Sigmoid colon (tissue), 7 donors: ENCODE measurements around the gene PATL1. TPM values are rescaled to one million over a fixed set of nuclear protein-coding genes. Genes with fewer than 3 reads are reported as not detected.

Experiments
- DNase-seq: peaks from one replicate; pipeline ENCODE4 v3.0.0-alpha.2; 2019
- H3K27ac ChIP-seq, 4 donors: fragments of 200-600 bp; sonication (generic); one replicate each; pipeline ENCODE4 v1.5.1; 2016 to 2019; ENCODE audit warnings: mild to moderate bottlenecking in 1 of 4
- H3K27me3 ChIP-seq, 3 donors: fragments of 200-600 bp; sonication (generic); one replicate each; pipeline ENCODE4 v1.5.1; 2019; ENCODE audit warnings: mild to moderate bottlenecking in 1 of 3
- H3K36me3 ChIP-seq, 4 donors: fragments of 200-600 bp; sonication (generic); one replicate each; pipeline ENCODE4 v1.5.1; 2016 to 2019
- H3K4me1 ChIP-seq, 4 donors: fragments of 200-600 bp; sonication (generic); one replicate each; pipeline ENCODE4 v1.5.1; 2017 to 2019
- H3K4me3 ChIP-seq, 4 donors: fragments of 200-600 bp; sonication (generic); one replicate each; pipeline ENCODE4 v1.5.1; 2017 to 2019; ENCODE audit warnings: mild to moderate bottlenecking in 2 of 4, moderate library complexity in 1 of 4
- H3K9me3 ChIP-seq, 4 donors: fragments of 200-600 bp in 3 of 4; sonication (generic) in 3 of 4; one replicate each; pipeline versions ENCODE4 v1.5.1 to v1.6.1; 2013 to 2019
- CTCF ChIP-seq, 4 experiments: fragments of 450-650 bp in 3 of 4; fragments of 200-600 bp in 1 of 4; IDR thresholded peaks; one replicate each; pipeline ENCODE4 v1.5.1; 2016 to 2019; ENCODE audit warnings: antibody characterized with exemption in 4 of 4, mild to moderate bottlenecking in 3 of 4, moderate library complexity in 2 of 4
- EP300 ChIP-seq, 4 donors: sonication (generic); formaldehyde crosslinking; IDR thresholded peaks; one replicate each; pipeline ENCODE4 v1.6.1; 2017; ENCODE audit warnings: antibody characterized with exemption in 4 of 4
- POLR2A ChIP-seq, 2 donors: fragments of 450-650 bp; IDR thresholded peaks; one replicate each; pipeline ENCODE4 v1.6.1; 2016; ENCODE audit warnings: antibody characterized with exemption in 2 of 2, mild to moderate bottlenecking in 2 of 2, moderate library complexity in 2 of 2
- POLR2AphosphoS5 ChIP-seq, 4 donors: sonication (generic); formaldehyde crosslinking; IDR thresholded peaks; one replicate each; pipeline ENCODE4 v1.6.1; 2017; ENCODE audit warnings: antibody characterized with exemption in 4 of 4
- WGBS, 2 donors: extraction: QIAGEN DNeasy Blood & Tissue Kit; methylation state at CpG; one replicate each; pipeline ENCODE4 v1.1.7; 2013; 5-methylcytosine and 5-hydroxymethylcytosine counted together
- intact Hi-C: fragments of 100-400 bp; cut with DNase I; formaldehyde crosslinking; loops from one replicate; pipeline ENCODE4 v1.15.1; 2023
- polyA plus RNA-seq, 3 donors: library from polyadenylated mRNA; stranded (reverse); fragments of 200-250 nt; gene quantifications; one replicate each; pipeline ENCODE4 v1.2.3, GENCODE V29; 2013
- total RNA-seq, 4 donors: library from RNA; depleted of rRNA; stranded (reverse); fragments of >200 nt; gene quantifications; one replicate each; pipeline ENCODE4 v1.1.0, GENCODE V29; 2016
- donor health status: healthy with polysubstance abuse.
- donor health status: Bipolar disorder and iron deficiency.
- donor health status: healthy.

The PATL1 gene
- total and polyA plus RNA-seq, 7 donors, result 11.0 to 21.2 (median 16.9) TPM

GRCh38 chr11:59614277-59615119, 54.3 kb downstream of the PATL1 start:
- WGBS, 2 donors, result 6 to 17% methylated on average over 13 of the region's 13 CpGs
- intact Hi-C loops, result loop anchor here (5.0 to 10.0 kb wide), 4 partner anchors 37 to 1947 kb away; partner anchors contain the start of genes STX3 and ZDHHC5
- no peak for DNase-seq
- H3K27ac ChIP-seq, result peak overlapping the region; percentile 92 to 97 (median 94)
- peak overlapping the region; percentile 75 to 88 (median 86) for H3K4me3 ChIP-seq
- no peaks in the 10 kb centered on the region for H3K9me3 ChIP-seq
- H3K36me3 ChIP-seq, result peaks cover 7 to 11% (median 8%) of the 10 kb centered on the region in 4 donors
- H3K4me1 ChIP-seq, result peaks cover 0 to 43% (median 33%) of the 10 kb centered on the region in 4 donors
- H3K27me3 ChIP-seq, result no peaks in the 10 kb centered on the region
- no peak for TF ChIP-seq CTCF (IDR thresholded peaks at IDR 0.05)
- TF ChIP-seq POLR2A (IDR thresholded peaks at IDR 0.05), result no peak
- no peak for TF ChIP-seq POLR2AphosphoS5 (IDR thresholded peaks at IDR 0.05)
- no peak for TF ChIP-seq EP300 (IDR thresholded peaks at IDR 0.05)

GRCh38 chr11:59611570-59612565, 57.0 kb downstream of the PATL1 start:
- intact Hi-C loops, result loop anchor here (5.0 to 10.0 kb wide), 3 partner anchors 35 to 1945 kb away; partner anchors contain the start of genes STX3 and ZDHHC5
- no peak overlapping the region for H3K4me3 ChIP-seq
- no peak for DNase-seq
- H3K27me3 ChIP-seq, result no peaks in the 10 kb centered on the region
- TF ChIP-seq EP300 (IDR thresholded peaks at IDR 0.05) (no peak), POLR2AphosphoS5 (IDR thresholded peaks at IDR 0.05) (no peak), CTCF (IDR thresholded peaks at IDR 0.05) (no peak), POLR2A (IDR thresholded peaks at IDR 0.05) (no peak)
- H3K4me1 ChIP-seq, result peaks cover 0 to 43% (median 33%) of the 10 kb centered on the region in 4 donors
- WGBS, 2 donors, result 11 to 58% methylated on average over 6 of the region's 6 CpGs
- H3K36me3 ChIP-seq, result peaks cover 23 to 37% (median 29%) of the 10 kb centered on the region in 4 donors
- peak overlapping the region in 3 of 4 donors; percentile 5 to 46 (median 41) for H3K27ac ChIP-seq
- H3K9me3 ChIP-seq, result no peaks in the 10 kb centered on the region

- peaks cover 27 to 53% (median 42%) of the 10 kb centered on the region in 4 donors for H3K36me3 ChIP-seq
- no peaks in the 10 kb centered on the region for H3K27me3 ChIP-seq
- H3K4me1 ChIP-seq, result peaks cover 0 to 38% (median 33%) of the 10 kb centered on the region in 4 donors
- TF ChIP-seq POLR2AphosphoS5 (IDR thresholded peaks at IDR 0.05), result no peak
- TF ChIP-seq POLR2A (IDR thresholded peaks at IDR 0.05), result no peak
- no peak for TF ChIP-seq EP300 (IDR thresholded peaks at IDR 0.05)
- TF ChIP-seq CTCF (IDR thresholded peaks at IDR 0.05), result no peak
- H3K4me3 ChIP-seq, result no peak overlapping the region
- no peak overlapping the region for H3K27ac ChIP-seq
- WGBS, 2 donors, result 92 to 94% methylated on average over 7 of the region's 7 CpGs
- intact Hi-C loops, result loop anchor here (5.0 to 10.0 kb wide), 3 partner anchors 33 to 1943 kb away; partner anchors contain the start of genes STX3 and ZDHHC5
- H3K9me3 ChIP-seq, result no peaks in the 10 kb centered on the region
- no peak for DNase-seq
These were observed 58.5 kb downstream of the PATL1 start for GRCh38 chr11:59610289-59610688.

- Histone ChIP-seq H3K27me3 (no peaks in the 10 kb centered on the region), H3K36me3 (peaks cover 27 to 77% (median 49%) of the 10 kb centered on the region in 4 donors), H3K4me3 (no peak overlapping the region), H3K27ac (no peak overlapping the region), H3K9me3 (no peaks in the 10 kb centered on the region), H3K4me1 (peaks cover 0 to 29% (median 13%) of the 10 kb centered on the region in 4 donors)
- TF ChIP-seq POLR2A (IDR thresholded peaks at IDR 0.05), result no peak
- TF ChIP-seq EP300 (IDR thresholded peaks at IDR 0.05), result no peak
- no peak for TF ChIP-seq POLR2AphosphoS5 (IDR thresholded peaks at IDR 0.05)
- TF ChIP-seq CTCF (IDR thresholded peaks at IDR 0.05), result no peak
- no peak for DNase-seq
- WGBS, 2 donors, result 94 to 96% methylated on average over 6 of the region's 6 CpGs
- intact Hi-C loops, result no loop called here
These were observed 61.0 kb downstream of the PATL1 start for GRCh38 chr11:59607703-59608454.
